AG04450 (cell line): ENCODE measurements around the gene TAF1D. TPM values are rescaled to one million over a fixed set of nuclear protein-coding genes. Genes with fewer than 3 reads are reported as not detected.
A peak's percentile ranks its signal among the peaks of the same experiment; 100 is the strongest.

Experiments
- CTCF ChIA-PET: fragments of 300-600, 350-600 bp; formaldehyde crosslinking; extraction: SDS; loops from one replicate; lab custom pipeline; 2022; ENCODE audit warnings: antibody characterized with exemption, inconsistent platforms; lab: Charles Lee
- POLR2A ChIA-PET: fragments of 350-600 bp; formaldehyde crosslinking; extraction: SDS; loops from one replicate; lab custom pipeline; 2021; ENCODE audit warnings: antibody characterized with exemption, inconsistent platforms; lab: Yijun Ruan, JAX
- DNase-seq: peaks from one replicate; pipeline ENCODE4 v3.0.0-alpha.2; 2011; ENCODE audit warnings: low read depth, low spot score
- H3K27ac ChIP-seq: one replicate; pipeline ENCODE4 v1.5.1; 2012; ENCODE audit warnings: low read depth, low read length, control low read depth
- H3K27me3 ChIP-seq: one replicate; pipeline ENCODE4 v1.6.0; 2012; ENCODE audit warnings: low read length; ENCODE audit not compliant: control insufficient read depth, insufficient read depth
- H3K4me3 ChIP-seq: 2 replicates; pipeline ENCODE4 v1.5.1; 2011; ENCODE audit warnings: mild to moderate bottlenecking, low read depth, low read length, control low read depth
- H3K9me3 ChIP-seq: 2 replicates; pipeline ENCODE4 v1.5.1; 2012; ENCODE audit warnings: low read length; ENCODE audit not compliant: control insufficient read depth, insufficient read depth
- polyA plus RNA-seq: library from polyadenylated mRNA; depleted of rRNA; stranded (reverse); fragments of >200 nt; gene quantifications from 2 replicates; pipeline ENCODE4 v1.2.3, GENCODE V29; 2011
- TF ChIP-seq, protein P1 (sequence below): IDR thresholded peaks from 2 replicates; pipeline ENCODE4 v1.5.1; 2011; ENCODE audit warnings: low read depth, low read length, control low read depth, inconsistent platforms

TAF1D gene
- polyA plus RNA-seq, 1 experiment, result 151 TPM

DNA sequence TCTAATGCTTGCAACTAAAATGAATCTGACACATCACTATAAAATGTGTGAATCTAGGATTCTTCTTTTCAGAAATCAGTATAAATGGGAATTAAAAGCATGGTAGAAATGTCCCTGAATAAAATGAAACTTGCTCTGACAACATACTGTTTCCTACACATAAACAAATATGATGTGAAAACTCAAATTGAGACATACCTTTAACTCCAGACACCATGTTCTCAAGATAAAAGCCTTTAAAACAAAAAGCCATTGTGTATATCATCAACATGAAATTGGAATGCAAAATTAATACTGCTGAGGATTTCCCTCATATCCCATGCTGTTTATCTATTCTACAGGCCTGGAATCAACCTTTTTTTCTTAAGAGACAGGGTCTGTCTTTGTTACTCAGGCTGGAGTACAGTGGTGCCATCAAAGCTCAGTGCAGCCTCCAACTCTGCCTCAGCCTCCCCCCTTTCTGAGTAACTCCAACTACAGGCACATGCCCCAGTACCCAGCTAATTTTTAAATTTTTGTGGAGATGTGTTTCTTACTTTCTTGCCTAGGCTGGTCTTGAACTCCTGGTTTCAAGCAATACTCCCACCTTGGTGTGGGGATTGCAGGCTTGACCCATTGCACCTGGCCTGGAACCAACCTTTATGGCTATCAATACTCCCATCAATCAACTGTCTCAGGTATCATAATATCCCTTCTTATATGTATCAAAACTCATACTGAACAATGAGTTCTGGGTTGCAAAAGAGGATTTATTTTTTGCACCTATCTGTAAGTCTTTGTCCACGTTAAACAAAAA lies 6.7 kb downstream of the TAF1D start:
- H3K4me3 ChIP-seq, result peak overlapping the region; percentile 12; the same call in 1 of the 2 replicates
- TF ChIP-seq, protein P1, sequence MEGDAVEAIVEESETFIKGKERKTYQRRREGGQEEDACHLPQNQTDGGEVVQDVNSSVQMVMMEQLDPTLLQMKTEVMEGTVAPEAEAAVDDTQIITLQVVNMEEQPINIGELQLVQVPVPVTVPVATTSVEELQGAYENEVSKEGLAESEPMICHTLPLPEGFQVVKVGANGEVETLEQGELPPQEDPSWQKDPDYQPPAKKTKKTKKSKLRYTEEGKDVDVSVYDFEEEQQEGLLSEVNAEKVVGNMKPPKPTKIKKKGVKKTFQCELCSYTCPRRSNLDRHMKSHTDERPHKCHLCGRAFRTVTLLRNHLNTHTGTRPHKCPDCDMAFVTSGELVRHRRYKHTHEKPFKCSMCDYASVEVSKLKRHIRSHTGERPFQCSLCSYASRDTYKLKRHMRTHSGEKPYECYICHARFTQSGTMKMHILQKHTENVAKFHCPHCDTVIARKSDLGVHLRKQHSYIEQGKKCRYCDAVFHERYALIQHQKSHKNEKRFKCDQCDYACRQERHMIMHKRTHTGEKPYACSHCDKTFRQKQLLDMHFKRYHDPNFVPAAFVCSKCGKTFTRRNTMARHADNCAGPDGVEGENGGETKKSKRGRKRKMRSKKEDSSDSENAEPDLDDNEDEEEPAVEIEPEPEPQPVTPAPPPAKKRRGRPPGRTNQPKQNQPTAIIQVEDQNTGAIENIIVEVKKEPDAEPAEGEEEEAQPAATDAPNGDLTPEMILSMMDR, result no peak
- no peaks in the 10 kb centered on the region for H3K27me3 ChIP-seq
- H3K9me3 ChIP-seq, result no peaks in the 10 kb centered on the region
- ChIA-PET CTCF (interaction anchor here (0.6 kb wide), 1 partner anchor 45 kb away, joined by 3 read pairs; no protein-coding TSS in a partner anchor), POLR2A (no interaction called here)
- H3K27ac ChIP-seq, result no peak overlapping the region
- no peak for DNase-seq

DNA sequence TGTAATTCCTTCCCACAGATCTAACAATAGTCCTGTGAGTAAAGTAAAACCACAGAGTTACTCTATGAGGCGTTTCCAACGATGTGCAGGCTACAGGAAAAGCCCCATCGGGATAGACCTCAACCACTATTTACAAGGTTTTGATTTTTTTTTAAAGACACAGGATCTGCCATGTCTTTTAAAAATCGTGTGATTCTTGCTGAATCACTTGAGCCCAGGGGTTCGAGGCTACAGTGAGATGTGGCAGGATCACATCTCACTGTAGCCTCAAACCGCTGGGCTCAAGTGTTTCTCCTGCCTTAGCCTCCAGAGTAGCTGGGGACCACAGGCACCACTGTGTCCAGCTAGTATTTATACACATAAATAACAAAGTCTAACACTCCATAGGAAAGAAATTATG lies 7.8 kb downstream of the TAF1D start:
- no peak overlapping the region for H3K27ac ChIP-seq
- no peaks in the 10 kb centered on the region for H3K9me3 ChIP-seq
- ChIA-PET POLR2A (no interaction called here), CTCF (no interaction called here)
- no peaks in the 10 kb centered on the region for H3K27me3 ChIP-seq
- TF ChIP-seq, protein P1, result no peak
- no peak for DNase-seq
- no peak overlapping the region for H3K4me3 ChIP-seq

DNA sequence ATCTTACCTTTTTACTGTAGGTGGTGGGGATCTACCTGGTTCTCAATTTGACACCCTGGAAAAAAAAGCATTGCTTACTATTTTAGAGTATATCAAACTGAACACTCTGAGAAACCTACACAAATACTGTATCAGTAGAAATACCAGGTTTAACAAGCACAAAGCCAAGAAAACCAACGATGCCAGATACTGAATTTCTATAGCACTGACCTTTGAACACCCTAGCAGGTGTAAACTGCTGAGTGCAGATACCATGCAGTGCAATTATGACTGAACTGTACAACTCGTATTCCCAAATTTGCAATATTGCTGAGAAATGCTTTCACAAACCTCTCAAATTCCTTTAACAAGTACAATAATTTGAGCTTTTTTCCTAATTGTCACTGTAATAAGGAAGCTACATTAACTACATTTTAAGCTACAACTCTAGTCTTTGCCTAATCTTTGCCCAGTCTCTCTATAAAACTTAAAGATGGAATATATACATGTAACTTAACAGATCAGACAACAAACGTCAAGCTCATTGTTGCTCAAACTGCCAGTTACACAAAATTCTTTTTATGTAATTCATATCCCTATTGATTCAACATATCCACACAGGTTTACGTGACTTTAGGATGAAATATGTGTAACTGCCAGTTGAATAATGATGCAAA lies 8.9 kb downstream of the TAF1D start:
- TF ChIP-seq, protein P1, result no peak
- Histone ChIP-seq H3K9me3 (no peaks in the 10 kb centered on the region), H3K27me3 (no peaks in the 10 kb centered on the region), H3K27ac (no peak overlapping the region), H3K4me3 (no peak overlapping the region)
- POLR2A ChIA-PET, result interaction anchor here (0.6 to 3.2 kb wide), 3 partner anchors 9 to 61 kb away, joined by 4 to 24 read pairs (median 11); partner anchors contain the start of genes C11orf54 and TAF1D
- CTCF ChIA-PET, result interaction anchor here (0.6 kb wide), 1 partner anchor 52 kb away, joined by 3 read pairs; the partner anchor contains the start of gene MED17
- no peak for DNase-seq

DNA sequence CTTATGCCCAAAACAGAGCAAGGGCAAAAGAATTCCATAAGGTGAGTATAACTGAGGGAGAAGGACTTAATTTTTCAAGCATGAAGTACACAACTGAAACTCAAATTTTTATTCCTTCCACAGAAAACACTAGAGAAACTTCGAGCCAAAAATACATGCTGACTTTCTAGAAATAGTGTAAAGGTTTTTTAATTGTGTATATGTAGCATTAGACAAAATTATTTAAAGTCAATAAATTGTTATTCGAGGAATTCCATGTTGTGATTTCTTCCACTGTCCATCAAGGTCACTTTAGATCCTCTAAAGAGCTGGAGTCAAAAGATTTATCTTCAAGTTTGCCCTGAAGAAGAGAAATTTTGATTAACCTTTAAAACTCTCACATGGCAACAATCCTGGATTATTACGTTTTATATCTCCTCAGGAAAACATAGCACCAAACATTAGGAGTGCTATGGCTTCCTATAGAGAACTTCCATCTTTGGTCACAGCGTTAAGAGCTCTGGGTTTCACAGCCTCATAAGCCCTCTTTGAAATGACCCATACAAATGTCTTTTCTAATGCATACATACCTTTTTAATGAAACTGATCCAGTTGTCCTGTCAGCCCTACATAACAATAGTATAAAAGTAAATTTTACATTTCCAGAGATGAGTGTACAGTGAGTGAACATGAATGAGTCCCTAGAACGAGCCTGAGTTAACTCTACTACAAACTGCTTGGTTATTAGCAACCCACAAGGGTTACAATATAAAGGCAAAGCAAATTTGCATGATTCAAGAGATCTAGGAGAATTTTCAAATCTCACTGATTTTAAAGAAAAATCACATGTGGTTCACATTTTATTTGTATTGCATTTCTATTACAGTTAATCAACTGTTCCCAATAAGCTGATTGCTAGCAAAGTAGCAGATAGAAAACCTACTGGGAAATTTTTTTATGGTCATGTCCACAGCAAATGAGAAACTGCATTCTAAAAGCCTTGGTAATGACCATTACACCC lies 10.9 kb downstream of the TAF1D start:
- Histone ChIP-seq H3K27ac (no peak overlapping the region), H3K9me3 (no peaks in the 10 kb centered on the region), H3K4me3 (no peak overlapping the region), H3K27me3 (no peaks in the 10 kb centered on the region)
- TF ChIP-seq, protein P1, result no peak
- ChIA-PET POLR2A (interaction anchor here (1.1 to 3.2 kb wide), 2 partner anchors 11 to 54 kb away, joined by 4 to 24 read pairs; partner anchors contain the start of genes C11orf54, MED17 and TAF1D), CTCF (no interaction called here)
- no peak for DNase-seq
